ENCODE data around the gene GINS1.
A peak's percentile ranks its signal among the peaks of the same experiment; 100 is the strongest.

The GINS1 gene

DNA sequence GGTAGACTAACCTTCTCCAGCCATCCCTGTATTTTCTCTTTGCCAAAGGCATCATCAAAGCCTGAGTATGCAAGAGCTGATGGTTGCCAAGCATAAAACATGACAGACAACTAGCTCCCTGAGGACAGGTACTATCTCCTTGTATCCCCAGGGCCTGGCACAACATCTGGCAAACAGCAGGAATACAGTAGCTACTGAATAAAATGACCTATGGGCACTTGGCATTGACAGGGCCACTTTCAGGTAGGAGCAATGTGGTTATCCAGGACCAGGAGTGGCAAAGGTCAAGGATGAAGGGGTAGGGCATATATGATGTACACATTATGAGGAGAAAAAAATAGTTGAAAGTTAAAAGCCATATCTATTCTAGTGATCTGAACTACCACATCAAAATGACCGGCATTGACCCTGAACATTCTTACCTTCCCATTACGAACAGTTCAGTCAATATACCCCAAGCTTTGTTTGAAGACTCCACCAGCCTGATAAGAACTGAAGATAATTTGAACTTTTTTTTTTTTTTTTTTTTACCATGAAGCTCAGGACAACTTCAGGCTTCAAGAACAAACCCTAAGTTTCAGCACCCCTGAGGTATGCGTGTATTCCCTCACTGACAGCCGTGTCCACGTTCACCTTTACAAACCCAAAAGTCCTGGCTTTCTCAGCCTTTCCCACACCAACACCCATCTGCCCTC, 29.1 kb upstream of the GINS1 start:
- TF ChIP-seq GATA1 (IDR thresholded peaks at IDR 0.05; ENCODE audit: low read depth, low read length) = no peak
- no peak for TF ChIP-seq POLR2A (IDR thresholded peaks at IDR 0.05; ENCODE audit: low read length)
- no peak for DNase-seq

DNA sequence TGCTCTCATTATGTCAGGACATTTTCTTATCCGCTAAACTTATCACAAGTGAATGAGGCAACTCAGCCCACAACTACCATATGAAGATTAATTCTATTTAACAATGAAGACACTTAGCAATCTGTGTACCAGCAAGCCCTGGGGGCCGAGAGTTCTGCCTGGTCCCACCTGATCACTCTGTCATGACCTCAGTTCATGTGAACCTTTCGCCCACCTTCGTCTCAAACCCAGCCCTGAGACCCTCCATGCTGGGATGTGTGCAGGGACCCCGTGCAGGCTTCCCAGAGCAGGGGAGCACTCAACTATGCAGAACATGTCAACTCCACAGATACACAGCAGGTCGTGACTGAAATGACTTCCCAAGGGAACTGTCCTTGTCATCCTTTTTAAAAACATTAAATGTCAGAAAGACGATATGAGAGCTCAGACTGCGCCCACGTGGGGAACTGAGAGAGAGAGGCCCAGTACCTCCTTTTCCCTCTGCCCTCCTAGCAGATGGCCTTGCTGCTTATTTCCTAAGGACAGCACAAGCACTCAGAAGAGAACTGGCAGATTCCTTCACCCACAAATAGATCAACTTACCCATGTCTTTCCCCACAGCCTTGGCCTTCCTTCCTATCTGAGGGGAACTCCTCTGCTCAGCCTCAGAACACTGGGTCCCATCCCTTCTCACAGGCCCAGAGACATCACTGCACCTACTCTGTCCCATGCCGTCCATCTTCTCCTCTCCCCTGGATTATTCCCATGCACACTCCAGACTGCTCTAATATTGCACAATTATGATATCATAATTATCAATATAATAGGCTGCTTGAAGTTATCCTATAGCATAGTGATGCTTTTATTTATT, 28.4 kb upstream of the GINS1 start:
- no peak for DNase-seq
- TF ChIP-seq GATA1 (IDR thresholded peaks at IDR 0.05; ENCODE audit: low read depth, low read length) (no peak), POLR2A (IDR thresholded peaks at IDR 0.05; ENCODE audit: low read length) (no peak)

GRCh38 chr20:25380945-25381614, 26.4 kb upstream of the GINS1 start:
- peak in 1 of 2 experiments; percentile 24 for DNase-seq
- TF ChIP-seq POLR2A (IDR thresholded peaks at IDR 0.05; ENCODE audit: low read length) = no peak
- TF ChIP-seq GATA1 (IDR thresholded peaks at IDR 0.05; ENCODE audit: low read depth, low read length) = no peak

GRCh38 chr20:25382704-25383370, 24.6 kb upstream of the GINS1 start:
- no peak for DNase-seq
- no peak for TF ChIP-seq POLR2A (IDR thresholded peaks at IDR 0.05; ENCODE audit: low read length)
- TF ChIP-seq GATA1 (IDR thresholded peaks at IDR 0.05; ENCODE audit: low read depth, low read length) = no peak

DNA sequence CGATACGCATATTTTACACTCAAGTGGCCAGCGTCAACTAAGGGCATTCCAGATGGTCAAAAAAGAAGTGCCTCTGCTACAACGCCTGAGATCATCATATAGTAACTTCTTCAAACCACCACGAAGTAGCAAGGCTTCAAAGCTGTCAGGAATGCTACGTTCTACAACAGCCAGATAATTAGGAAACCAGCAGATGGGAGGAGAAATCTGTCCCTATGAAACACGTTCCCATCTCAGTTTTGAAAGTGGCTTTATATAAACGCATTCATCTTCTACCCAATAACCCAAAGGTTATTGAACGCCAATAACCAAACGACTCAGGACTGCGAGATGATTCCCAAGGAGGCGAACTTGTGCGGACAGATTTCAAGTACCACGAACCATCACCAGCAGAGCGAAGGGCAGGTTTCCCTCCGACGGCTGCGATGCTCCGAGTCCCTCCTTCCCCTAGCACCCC, 18.0 kb upstream of the GINS1 start:
- peak; percentile 39 to 57 for DNase-seq

DNA sequence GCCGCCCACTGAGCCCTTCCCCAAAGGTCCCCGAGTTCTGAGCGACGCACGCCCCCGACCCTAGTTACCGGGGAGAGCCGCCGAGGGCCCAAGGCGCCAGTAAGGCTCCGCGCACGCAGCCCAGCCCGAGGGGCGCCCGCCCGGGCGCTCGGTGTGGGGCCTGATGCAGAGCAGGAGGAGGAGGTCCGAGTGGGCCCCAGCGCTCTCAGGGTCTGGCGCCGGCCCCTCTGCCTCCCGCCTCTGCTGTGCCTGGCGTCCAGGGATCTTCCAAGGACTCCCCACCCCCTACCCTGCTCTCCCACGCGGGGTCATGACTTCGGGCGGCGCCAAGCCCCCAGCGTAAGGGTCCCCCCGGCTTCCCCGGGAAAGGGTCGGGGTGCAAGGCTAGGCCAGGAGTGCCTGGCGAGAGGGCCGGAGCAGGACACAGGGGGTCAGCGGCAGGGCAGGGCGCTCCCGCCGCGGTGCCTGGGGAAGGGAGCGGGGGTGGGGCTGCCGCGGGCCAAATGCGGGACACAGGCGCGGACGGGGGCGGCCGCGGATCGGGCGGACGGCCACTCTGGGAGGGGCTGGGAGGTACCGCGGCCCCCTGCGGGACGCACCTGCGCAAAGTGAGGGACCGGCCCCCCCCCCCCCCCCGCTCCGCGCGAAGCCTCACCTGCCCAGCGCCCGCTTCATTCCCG, 17.5 kb upstream of the GINS1 start:
- TF ChIP-seq POLR2A (IDR thresholded peaks at IDR 0.05; ENCODE audit: low read length) = no peak
- peak; percentile 57 to 70 for DNase-seq

More for the DNA sequence above, 18.0 kb upstream of the GINS1 start:
- TF ChIP-seq POLR2A (IDR thresholded peaks at IDR 0.05; ENCODE audit: low read length) = no peak
- no peak for TF ChIP-seq GATA1 (IDR thresholded peaks at IDR 0.05; ENCODE audit: low read depth, low read length)

DNA sequence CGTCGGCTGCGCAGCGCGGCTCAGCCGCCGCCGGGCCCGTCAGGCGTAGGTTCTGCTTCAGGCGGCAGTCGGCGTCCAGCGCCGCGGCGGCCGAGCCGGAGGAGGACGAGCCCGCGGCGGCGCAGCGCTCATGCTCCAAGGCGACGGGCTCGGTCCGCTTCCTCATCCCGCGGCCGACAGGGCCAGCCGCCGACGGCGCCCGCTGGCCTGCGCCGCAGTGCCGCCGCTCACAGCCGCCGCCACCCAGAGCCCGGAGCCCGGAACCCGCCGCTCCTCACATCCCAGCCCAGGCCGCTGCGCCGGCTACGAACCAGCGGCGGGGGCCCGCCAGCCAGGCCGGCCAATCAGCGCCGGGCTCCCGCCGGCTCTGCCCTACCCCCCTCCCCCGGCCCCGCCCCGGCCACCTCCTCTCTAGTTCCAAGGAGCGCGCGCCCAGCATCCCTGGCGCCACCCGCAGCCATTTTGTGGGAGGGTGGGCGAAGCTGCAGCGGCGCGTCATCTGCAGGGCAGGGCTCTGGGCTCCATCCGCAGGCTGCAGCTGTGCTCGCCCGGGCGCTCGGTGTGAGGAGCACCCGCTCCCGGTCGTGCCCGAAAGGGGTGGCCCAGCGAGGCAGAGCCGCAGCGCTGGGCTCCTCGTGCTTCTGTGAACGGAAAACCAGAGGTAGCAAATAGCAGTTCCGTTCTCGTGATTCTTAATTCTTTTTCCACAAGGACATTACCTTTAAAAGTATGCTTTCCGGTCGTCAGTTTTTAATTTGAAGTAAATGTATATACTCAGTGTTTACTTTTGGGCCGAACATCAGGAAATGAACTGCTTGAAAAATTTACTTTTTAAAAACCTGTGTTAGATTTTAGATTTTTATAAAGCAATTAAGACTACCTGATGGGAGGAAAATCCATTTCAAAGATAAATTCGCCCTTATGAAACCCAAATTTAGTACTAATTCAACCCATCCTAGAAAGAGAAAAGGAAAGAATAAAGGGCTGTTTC, 16.6 kb upstream of the GINS1 start, which contains the start of gene ABHD12:
Gene ABHD12 (minus strand): TSS at position 298 of the 991 bp plus-strand sequence. CDS start 132 bp downstream, at position 166.
- peak; percentile 94 to 97 for DNase-seq
- no peak for TF ChIP-seq GATA1 (IDR thresholded peaks at IDR 0.05; ENCODE audit: low read depth, low read length)
- peak; percentile 83 for TF ChIP-seq POLR2A (IDR thresholded peaks at IDR 0.05; ENCODE audit: low read length)

DNA sequence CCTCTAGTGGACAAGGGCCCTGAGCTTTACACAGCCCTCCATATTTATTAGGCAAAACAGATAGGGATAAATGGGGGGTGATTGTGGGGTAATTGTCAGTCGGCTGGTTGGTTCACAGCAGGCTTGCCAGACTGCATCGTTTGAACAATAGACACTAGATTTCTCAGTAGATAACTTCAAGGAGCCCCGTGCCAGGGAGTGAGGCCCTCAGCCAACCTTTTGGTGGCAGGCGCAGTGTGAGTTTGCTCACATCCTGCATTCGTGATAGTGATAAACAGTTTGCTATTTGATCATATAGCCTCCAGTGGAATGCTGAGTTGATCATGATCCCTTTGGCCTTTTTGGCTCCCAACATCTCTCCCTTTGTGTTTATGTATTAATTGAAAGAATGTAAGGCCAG, 13.2 kb upstream of the GINS1 start:
- TF ChIP-seq GATA1 (IDR thresholded peaks at IDR 0.05; ENCODE audit: low read depth, low read length) (no peak), POLR2A (IDR thresholded peaks at IDR 0.05; ENCODE audit: low read length) (no peak)
- no peak for DNase-seq

GRCh38 chr20:25394996-25395395, 12.5 kb upstream of the GINS1 start:
- TF ChIP-seq POLR2A (IDR thresholded peaks at IDR 0.05; ENCODE audit: low read length) = no peak
- TF ChIP-seq GATA1 (IDR thresholded peaks at IDR 0.05; ENCODE audit: low read depth, low read length) = no peak
- DNase-seq = no peak

DNA sequence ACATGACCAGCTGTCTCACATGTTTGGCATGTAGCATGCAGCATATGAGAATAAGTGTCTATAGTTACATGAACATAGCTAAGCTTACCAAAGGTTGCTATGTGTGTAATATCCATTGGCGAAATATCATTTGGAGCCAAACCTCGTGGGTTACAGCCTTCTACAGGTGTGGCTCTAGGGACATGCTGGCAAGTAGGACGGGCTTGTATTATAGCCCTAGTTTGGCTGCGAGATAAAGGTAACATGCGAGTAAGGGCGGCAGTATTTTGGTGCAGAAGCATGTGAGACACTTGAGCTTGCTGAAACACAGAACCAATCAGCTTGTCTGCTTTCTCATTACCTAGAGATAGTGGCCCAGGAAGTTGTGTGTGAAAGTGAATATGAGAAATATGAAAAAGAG, 10.4 kb upstream of the GINS1 start:
- no peak for TF ChIP-seq POLR2A (IDR thresholded peaks at IDR 0.05; ENCODE audit: low read length)
- TF ChIP-seq GATA1 (IDR thresholded peaks at IDR 0.05; ENCODE audit: low read depth, low read length) = no peak
- DNase-seq = no peak

DNA sequence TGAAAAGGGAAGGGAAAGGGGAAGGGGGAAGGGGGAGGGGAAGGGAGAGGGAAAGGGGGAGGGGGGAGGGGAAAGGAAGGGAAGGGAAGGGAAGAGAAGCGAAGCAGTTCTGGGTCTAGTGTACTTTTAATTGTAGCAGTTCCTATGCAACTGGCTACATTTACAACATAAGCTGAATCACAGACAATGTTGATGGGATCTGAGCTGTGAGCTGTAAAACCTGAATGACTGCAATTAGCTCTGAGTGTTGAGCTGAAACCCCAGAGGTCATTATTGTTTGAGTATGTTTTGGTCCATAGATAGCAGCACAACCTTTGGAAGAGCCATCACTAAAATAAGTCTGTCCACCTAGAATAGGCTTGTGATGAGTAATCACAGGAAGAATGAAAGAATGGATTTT, 9.7 kb upstream of the GINS1 start:
- TF ChIP-seq GATA1 (IDR thresholded peaks at IDR 0.05; ENCODE audit: low read depth, low read length) = no peak
- no peak for TF ChIP-seq POLR2A (IDR thresholded peaks at IDR 0.05; ENCODE audit: low read length)
- DNase-seq = no peak

Measured in erythroblast (primary cell).